OCI-LY3 (cell line): ENCODE measurements around the gene KLF16.

ENCODE experiments used
- EZH2phosphoT487 ChIP-seq: fragments of 200-600 bp; shearing (Covaris generic); IDR thresholded peaks from 2 replicates; pipeline ENCODE4 v1.6.1; 2018; ENCODE audit warnings: antibody characterized with exemption, mixed run types, low read depth
- TF ChIP-seq, protein P1 (sequence below): fragments of 200-600, 300-600 bp; sonication (generic); IDR thresholded peaks from 2 replicates; pipeline ENCODE4 v1.5.1; 2014; ENCODE audit warnings: antibody characterized with exemption, low read length, low read depth

DNA sequence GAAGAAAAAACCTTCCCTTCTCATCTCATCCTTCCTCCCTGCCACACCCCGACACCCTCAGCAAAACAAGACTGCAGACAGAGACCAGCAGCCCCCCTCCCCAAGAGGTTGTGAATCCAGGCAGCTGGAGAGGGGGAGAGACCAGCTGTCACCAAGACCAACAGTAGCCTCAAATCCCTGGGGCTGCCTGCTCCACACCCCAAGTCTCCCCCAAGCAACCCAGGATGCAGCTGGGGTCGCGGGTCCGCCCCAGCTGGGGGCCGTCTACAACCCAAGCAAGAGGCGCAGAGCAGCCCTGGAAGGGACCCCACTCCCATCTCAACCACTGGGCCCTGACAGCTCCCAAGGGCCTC, 7.1 kb downstream of the KLF16 start:
- TF ChIP-seq, protein P1, sequence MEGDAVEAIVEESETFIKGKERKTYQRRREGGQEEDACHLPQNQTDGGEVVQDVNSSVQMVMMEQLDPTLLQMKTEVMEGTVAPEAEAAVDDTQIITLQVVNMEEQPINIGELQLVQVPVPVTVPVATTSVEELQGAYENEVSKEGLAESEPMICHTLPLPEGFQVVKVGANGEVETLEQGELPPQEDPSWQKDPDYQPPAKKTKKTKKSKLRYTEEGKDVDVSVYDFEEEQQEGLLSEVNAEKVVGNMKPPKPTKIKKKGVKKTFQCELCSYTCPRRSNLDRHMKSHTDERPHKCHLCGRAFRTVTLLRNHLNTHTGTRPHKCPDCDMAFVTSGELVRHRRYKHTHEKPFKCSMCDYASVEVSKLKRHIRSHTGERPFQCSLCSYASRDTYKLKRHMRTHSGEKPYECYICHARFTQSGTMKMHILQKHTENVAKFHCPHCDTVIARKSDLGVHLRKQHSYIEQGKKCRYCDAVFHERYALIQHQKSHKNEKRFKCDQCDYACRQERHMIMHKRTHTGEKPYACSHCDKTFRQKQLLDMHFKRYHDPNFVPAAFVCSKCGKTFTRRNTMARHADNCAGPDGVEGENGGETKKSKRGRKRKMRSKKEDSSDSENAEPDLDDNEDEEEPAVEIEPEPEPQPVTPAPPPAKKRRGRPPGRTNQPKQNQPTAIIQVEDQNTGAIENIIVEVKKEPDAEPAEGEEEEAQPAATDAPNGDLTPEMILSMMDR, result no peak
- no peak for TF ChIP-seq EZH2phosphoT487
